Femur (tissue), 1 donor: ENCODE results near the gene LCE1E.

Experiments
- DNase-seq: peaks from one replicate; pipeline ENCODE4 v3.0.0-alpha.2; 2017

The LCE1E gene

DNA sequence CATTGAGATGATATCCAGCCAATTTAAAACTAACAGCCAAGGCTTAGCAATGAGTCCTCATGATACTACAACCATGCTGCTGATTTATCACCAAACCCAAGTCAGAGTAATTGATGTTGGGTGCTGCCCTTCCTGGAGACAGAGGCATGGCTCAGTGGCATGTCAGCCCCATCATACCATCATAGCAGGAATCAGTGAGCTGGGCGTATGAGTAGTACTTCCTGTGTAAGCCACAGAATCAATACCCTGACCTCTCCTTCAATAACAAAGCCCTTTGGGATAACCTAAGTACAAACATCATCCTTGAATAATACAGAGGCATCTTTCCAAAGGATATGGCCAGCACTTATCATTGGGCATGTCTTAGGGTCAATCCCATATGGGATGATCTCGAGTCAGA lies 3.0 kb upstream of the LCE1E start:
- no peak for DNase-seq

- DNase-seq: no peak
Observed at GRCh38 chr1:152795686-152796085, 9.6 kb downstream of the LCE1E start.

DNA sequence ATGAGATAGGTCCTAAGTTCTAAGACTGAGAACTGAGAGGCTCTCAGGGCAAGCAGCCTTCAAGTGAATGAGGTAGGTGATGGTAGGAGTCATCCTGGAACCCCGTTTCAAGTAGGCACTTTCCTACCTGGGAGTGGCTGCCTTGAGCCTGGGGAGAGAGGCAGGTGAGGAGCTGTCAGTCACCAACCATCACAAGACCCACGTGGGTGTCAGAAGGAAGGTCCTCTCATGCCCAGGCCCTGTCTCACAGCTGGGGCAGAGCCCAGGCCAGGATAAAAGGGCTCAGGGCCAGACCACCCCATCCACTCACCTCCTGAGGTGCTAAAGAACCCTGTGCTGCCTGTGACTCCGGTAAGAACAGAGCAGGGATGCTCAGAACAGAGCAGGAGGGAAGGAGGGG lies 10.4 kb downstream of the LCE1E start, which contains the start of gene LCE1D:
Gene LCE1D, plus strand, starts transcription at position 301 of the 400 bp plus-strand sequence. CDS start 1,074 bp downstream, outside the sequence.
- DNase-seq: no peak

- DNase-seq: no peak
Observed at GRCh38 chr1:152801333-152801732, 15.3 kb downstream of the LCE1E start.

- DNase-seq: no peak
Observed at GRCh38 chr1:152806576-152806975, 20.5 kb downstream of the LCE1E start, which contains the start of gene LCE1C. Gene LCE1C, minus strand, starts transcription at chr1:152806651. Its CDS starts 1,173 bp downstream, at chr1:152805478.

GRCh38 chr1:152811050-152811449 lies 25.0 kb downstream of the LCE1E start:
- DNase-seq: no peak

- DNase-seq: no peak
Observed at GRCh38 chr1:152811671-152812070, 25.6 kb downstream of the LCE1E start, which contains the start of gene LCE1B. Gene LCE1B, plus strand, starts transcription at chr1:152811971. Its CDS starts 476 bp downstream, at chr1:152812447.

DNA sequence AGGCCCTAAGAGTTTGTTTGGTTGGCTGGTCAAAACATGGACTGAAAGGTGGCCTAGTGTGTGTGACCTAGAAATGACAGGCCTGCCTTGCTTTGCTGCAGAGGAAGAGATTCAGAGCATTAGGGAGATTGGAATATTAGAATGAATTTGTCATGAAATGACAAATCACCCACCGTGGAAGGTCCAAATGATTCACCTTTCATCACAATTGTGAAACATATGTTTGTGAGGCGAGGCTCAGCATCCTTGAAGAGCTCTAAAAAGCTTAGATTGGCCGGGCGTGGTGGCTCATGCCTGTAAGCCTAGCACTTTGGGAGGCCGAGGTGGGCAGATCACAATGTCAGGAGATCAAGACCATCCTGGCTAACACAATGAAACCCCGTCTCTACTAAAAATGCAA lies 31.3 kb downstream of the LCE1E start:
- DNase-seq: no peak

- DNase-seq: no peak
Observed at GRCh38 chr1:152823294-152823693, 37.2 kb downstream of the LCE1E start.

GRCh38 chr1:152824964-152825363 lies 38.9 kb downstream of the LCE1E start:
- no peak for DNase-seq

DNA sequence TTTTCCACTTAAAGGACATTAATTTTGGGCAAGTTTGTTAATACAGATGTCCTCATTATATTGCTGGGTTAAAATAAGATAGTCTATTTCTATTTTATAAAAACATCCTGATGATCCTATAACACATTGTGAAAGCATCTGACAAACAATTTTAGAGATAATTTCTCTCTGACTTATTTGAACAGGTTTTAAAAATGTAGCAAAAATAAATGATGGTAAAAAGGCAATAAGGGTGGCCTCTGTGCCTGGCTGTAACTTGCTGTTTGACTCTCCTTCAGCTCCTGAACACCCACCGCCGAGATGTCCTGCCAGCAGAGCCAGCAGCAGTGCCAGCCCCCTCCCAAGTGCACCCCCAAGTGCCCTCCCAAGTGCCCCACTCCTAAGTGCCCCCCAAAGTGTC lies 41.1 kb downstream of the LCE1E start, which contains the start of gene LCE1A:
Gene LCE1A, plus strand, starts transcription at position 301 of the 400 bp plus-strand sequence. Its CDS starts 0 bp downstream, at position 301.
- no peak for DNase-seq

GRCh38 chr1:152836870-152837269 lies 50.8 kb downstream of the LCE1E start:
- DNase-seq: no peak
